Adrenal gland (tissue), 12 donors: ENCODE results near the gene SEMA6A. TPM values are rescaled to one million over a fixed set of nuclear protein-coding genes. Genes with fewer than 3 reads are reported as not detected.

Experiments
- DNase-seq, 7 donors: peaks; one replicate each; pipeline ENCODE4 v3.0.0-alpha.2; 2019 to 2020
- H3K27ac ChIP-seq, 5 donors: fragments of 200-600 bp; sonication (generic) in 4 of 5; 1 replicate in 3 of 5; 2 replicates in 2 of 5; pipeline versions ENCODE4 v1.5.1 to v1.8.0; 2016 to 2020; ENCODE audit warnings: mild to moderate bottlenecking in 1 of 5
- H3K27me3 ChIP-seq: fragments of 200-600 bp; 2 replicates; pipeline ENCODE4 v1.8.0; 2021
- H3K36me3 ChIP-seq, 2 donors: fragments of 200-600 bp; replicated peaks in 1 of 2; 1 replicate in 1 of 2; 2 replicates in 1 of 2; pipeline versions ENCODE4 v1.5.1 to v1.8.0; 2018 to 2022
- H3K4me1 ChIP-seq, 2 donors: fragments of 200-600 bp; replicated peaks in 1 of 2; 1 replicate in 1 of 2; 2 replicates in 1 of 2; pipeline versions ENCODE4 v1.5.1 to v1.8.0; 2018 to 2021
- H3K4me3 ChIP-seq, 4 donors: fragments of 200-600 bp; sonication (generic) in 3 of 4; one replicate each; pipeline ENCODE4 v1.5.1; 2016 to 2018
- H3K9me3 ChIP-seq, 3 donors: fragments of 200-600 bp; sonication (generic) in 1 of 3; replicated peaks in 1 of 3; 1 replicate in 2 of 3; 2 replicates in 1 of 3; pipeline versions ENCODE4 v1.5.1 to v1.8.0; 2016 to 2021
- POLR2A ChIP-seq, 2 donors: fragments of 450-650 bp; IDR thresholded peaks; one replicate each; pipeline ENCODE4 v1.6.1; 2017; ENCODE audit warnings: antibody characterized with exemption in 2 of 2, mild to moderate bottlenecking in 2 of 2, moderate library complexity in 1 of 2
- WGBS, 4 donors: extraction: QIAGEN DNeasy Blood & Tissue Kit in 2 of 4; methylation state at CpG; one replicate each; pipeline versions ENCODE4 v1.1.5 to v1.1.7; 2013 to 2017; 5-methylcytosine and 5-hydroxymethylcytosine counted together
- intact Hi-C, 2 donors: fragments of 100-400 bp; cut with DNase I; formaldehyde crosslinking; loops; one replicate each; pipeline versions ENCODE4 v1.14.1 to v1.15.0; 2022 to 2023
- polyA plus RNA-seq, 3 donors: library from polyadenylated mRNA; stranded (reverse); fragments of 200-250 nt in 2 of 3; fragments of 350-450 nt in 1 of 3; fragmentation: Illumina TruSeq in 1 of 3; extraction: RNeasy Lipid Tissue Mini Kit (QIAGEN cat#74804) in 1 of 3; gene quantifications; one replicate each; pipeline ENCODE4 v1.2.3, GENCODE V29; 2013 to 2014
- total RNA-seq, 9 donors: library from RNA; depleted of rRNA in 4 of 9; stranded (reverse); fragments of >200 nt in 4 of 9; fragments of 120-200 nt in 1 of 9; fragmentation: NEBNext Ultra II Directional in 1 of 9; extraction: Animal tissue kit (Norgen Biotek cat#: 25700) in 1 of 9; gene quantifications; one replicate each; pipeline versions ENCODE4 v1.1.0 to v1.2.4, GENCODE V29; 2013 to 2023
- TF ChIP-seq, protein P1 (sequence below), 6 experiments: fragments of 450-650 bp in 4 of 6; fragments of 200-600 bp in 2 of 6; sonication (generic) in 1 of 6; IDR thresholded peaks; 1 replicate in 5 of 6; 2 replicates in 1 of 6; pipeline versions ENCODE4 v1.5.1 to v1.8.0; 2016 to 2021; ENCODE audit warnings: antibody characterized with exemption in 6 of 6, mild to moderate bottlenecking in 2 of 6, moderate library complexity in 1 of 6
- donor health status: healthy with polysubstance abuse.
- donor health status: Bipolar disorder and iron deficiency.
- donor health status: DM: yes; HTN: yes; CAD: no.
- donor health status: DM: no; HTN: no; CAD: no.
- donor health status: DM: no; HTN: no; CAD: no.
- donor health status: DM: yes; HTN: yes; CAD: no.

SEMA6A gene
- total and polyA plus RNA-seq, 12 donors = 55.1 to 182 (median 124) TPM

DNA sequence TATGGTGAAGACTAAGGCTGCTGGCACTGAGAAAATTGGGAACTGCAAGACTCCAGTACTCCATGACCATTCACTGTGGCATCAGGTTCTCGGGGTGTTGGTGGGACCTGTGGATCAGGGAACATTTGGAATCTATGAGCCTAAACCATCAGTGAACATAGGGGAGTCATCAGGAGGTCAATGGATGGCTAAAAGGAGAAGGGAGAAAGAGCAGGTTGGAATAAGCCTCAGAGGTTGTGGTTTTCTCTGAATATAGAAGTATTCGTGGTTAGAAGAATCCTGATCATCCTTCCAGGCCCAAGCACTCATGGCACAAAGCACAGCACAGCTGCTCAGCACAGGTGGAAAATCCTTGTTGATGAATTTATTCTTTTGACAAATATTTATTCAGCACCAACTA lies 156.6 kb downstream of the SEMA6A start:
- Histone ChIP-seq H3K27ac (no peak overlapping the region), H3K27me3 (no peaks in the 10 kb centered on the region), H3K36me3 (no peaks in the 10 kb centered on the region), H3K9me3 (no peaks in the 10 kb centered on the region), H3K4me3 (no peak overlapping the region), H3K4me1 (no peaks in the 10 kb centered on the region)
- WGBS, 4 donors = 84 to 98% (median 93%) methylated on average over 2 of the region's 2 CpGs
- DNase-seq = no peak
- intact Hi-C loops = no loop called here
- TF ChIP-seq, protein P1, sequence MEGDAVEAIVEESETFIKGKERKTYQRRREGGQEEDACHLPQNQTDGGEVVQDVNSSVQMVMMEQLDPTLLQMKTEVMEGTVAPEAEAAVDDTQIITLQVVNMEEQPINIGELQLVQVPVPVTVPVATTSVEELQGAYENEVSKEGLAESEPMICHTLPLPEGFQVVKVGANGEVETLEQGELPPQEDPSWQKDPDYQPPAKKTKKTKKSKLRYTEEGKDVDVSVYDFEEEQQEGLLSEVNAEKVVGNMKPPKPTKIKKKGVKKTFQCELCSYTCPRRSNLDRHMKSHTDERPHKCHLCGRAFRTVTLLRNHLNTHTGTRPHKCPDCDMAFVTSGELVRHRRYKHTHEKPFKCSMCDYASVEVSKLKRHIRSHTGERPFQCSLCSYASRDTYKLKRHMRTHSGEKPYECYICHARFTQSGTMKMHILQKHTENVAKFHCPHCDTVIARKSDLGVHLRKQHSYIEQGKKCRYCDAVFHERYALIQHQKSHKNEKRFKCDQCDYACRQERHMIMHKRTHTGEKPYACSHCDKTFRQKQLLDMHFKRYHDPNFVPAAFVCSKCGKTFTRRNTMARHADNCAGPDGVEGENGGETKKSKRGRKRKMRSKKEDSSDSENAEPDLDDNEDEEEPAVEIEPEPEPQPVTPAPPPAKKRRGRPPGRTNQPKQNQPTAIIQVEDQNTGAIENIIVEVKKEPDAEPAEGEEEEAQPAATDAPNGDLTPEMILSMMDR (IDR thresholded peaks at IDR 0.05) = no peak
- TF ChIP-seq POLR2A (IDR thresholded peaks at IDR 0.05) = no peak

DNA sequence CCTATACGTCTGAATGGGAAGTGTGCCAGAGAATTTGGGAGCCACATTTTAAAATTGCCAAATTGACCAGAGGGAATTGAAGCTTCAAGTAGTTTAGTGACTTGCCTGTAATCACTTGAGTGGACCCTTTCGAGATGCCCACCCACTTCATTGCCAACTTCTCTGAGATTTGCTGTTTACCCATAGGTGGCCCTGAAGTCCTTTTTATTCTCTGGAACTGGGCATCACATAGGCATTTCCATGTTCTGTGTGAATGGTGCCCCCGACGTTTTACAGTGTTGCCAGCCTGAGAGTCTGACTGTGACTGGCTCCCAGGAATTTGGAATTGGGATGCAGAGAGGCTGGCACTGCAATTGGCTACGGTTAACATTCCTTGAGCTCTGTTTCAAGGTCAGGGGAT lies 158.6 kb downstream of the SEMA6A start:
- 85 to 89% (median 88%) methylated on average over 4 to 5 of the region's 5 CpGs for WGBS, 4 donors
- H3K36me3 ChIP-seq = no peaks in the 10 kb centered on the region
- no peak overlapping the region for H3K27ac ChIP-seq

DNA sequence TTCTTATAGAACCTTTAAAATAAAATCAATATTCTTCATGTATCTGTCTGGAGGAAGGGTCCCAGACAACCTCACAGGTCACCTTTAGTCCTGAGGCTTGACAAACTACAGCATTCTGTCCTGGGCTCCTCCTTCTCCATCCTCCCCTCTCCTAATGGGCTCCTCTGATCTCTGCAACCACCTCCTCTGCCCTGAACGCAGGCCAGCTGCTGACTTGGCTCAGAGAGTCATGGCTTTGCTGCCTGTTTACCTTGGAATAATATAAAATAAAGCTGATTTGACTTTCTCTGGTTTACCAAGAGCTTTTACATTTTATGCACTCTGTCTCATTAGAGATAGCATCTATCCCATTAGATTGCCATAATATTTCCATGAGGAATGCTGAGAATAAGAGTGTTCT lies 159.4 kb downstream of the SEMA6A start:
- intact Hi-C loops = no loop called here
- Histone ChIP-seq H3K27ac (no peak overlapping the region), H3K27me3 (no peaks in the 10 kb centered on the region), H3K9me3 (no peaks in the 10 kb centered on the region), H3K36me3 (no peaks in the 10 kb centered on the region), H3K4me1 (peaks cover 7 to 12% of the 10 kb centered on the region in 2 donors), H3K4me3 (no peak overlapping the region)
- no peak for TF ChIP-seq POLR2A (IDR thresholded peaks at IDR 0.05)
- TF ChIP-seq, protein P1 (IDR thresholded peaks at IDR 0.05) = no peak
- 45 to 74% (median 61%) methylated on average over 1 of the region's 1 CpG for WGBS, 4 donors
- DNase-seq = no peak

More for the DNA sequence above, 158.6 kb downstream of the SEMA6A start:
- no peaks in the 10 kb centered on the region for H3K9me3 ChIP-seq
- no peak for DNase-seq
- H3K4me1 ChIP-seq = peaks cover 0 to 4% of the 10 kb centered on the region in 2 donors
- H3K27me3 ChIP-seq = no peaks in the 10 kb centered on the region
- H3K4me3 ChIP-seq = no peak overlapping the region
- intact Hi-C loops = no loop called here
- TF ChIP-seq, protein P1 (IDR thresholded peaks at IDR 0.05) = no peak
- no peak for TF ChIP-seq POLR2A (IDR thresholded peaks at IDR 0.05)

- peaks cover 7 to 18% of the 10 kb centered on the region in 2 donors for H3K4me1 ChIP-seq
- DNase-seq = peak in 3 of 7 donors; percentile 25 to 60 (median 35)
Measured at GRCh38 chr5:116411101-116411571, 163.5 kb downstream of the SEMA6A start.

More at GRCh38 chr5:116411101-116411571, 163.5 kb downstream of the SEMA6A start:
- 57 to 75% (median 65%) methylated on average over 5 of the region's 5 CpGs for WGBS, 4 donors
- TF ChIP-seq, protein P1 (IDR thresholded peaks at IDR 0.05) = no peak
- no peak for TF ChIP-seq POLR2A (IDR thresholded peaks at IDR 0.05)
- intact Hi-C loops = no loop called here
- H3K27ac ChIP-seq = no peak overlapping the region
- H3K4me3 ChIP-seq = no peak overlapping the region
- H3K9me3 ChIP-seq = no peaks in the 10 kb centered on the region
- H3K36me3 ChIP-seq = no peaks in the 10 kb centered on the region
- H3K27me3 ChIP-seq = no peaks in the 10 kb centered on the region
